ENCODE results near the gene GRM8. TPM values are rescaled to one million over a fixed set of nuclear protein-coding genes. Genes with fewer than 3 reads are reported as not detected.

GRM8 gene
- total RNA-seq, 1 donor from 2014 or later, result 8.1 TPM

DNA sequence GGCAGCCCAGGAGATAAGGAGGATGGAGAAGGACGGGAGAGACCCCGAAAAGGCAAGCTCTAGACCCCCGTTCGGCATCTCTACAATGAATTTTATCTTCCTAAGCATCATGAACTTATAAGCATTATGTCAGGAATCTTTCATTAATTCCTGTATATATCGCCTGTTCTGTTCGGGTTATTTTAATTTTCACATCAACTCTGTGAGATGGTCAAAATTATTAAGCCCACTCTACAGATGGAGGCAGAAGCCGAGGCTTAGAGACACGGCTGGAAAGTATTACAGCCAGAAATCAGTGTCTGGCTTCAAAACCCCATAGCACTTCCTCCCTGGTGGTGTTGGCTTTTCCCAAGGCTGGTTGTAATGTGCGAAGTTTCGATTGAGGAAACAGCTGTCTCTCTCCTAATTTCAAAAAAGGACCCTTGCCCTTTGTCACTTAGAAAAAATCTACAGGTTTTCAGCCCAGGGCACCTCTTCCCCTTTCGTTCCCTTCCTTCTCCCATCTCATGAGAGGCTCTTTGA, 1.5 kb upstream of the GRM8 start:
- no peak for DNase-seq (ENCODE audit: extremely low spot score, unreplicated experiment)
- TF ChIP-seq, protein P1, sequence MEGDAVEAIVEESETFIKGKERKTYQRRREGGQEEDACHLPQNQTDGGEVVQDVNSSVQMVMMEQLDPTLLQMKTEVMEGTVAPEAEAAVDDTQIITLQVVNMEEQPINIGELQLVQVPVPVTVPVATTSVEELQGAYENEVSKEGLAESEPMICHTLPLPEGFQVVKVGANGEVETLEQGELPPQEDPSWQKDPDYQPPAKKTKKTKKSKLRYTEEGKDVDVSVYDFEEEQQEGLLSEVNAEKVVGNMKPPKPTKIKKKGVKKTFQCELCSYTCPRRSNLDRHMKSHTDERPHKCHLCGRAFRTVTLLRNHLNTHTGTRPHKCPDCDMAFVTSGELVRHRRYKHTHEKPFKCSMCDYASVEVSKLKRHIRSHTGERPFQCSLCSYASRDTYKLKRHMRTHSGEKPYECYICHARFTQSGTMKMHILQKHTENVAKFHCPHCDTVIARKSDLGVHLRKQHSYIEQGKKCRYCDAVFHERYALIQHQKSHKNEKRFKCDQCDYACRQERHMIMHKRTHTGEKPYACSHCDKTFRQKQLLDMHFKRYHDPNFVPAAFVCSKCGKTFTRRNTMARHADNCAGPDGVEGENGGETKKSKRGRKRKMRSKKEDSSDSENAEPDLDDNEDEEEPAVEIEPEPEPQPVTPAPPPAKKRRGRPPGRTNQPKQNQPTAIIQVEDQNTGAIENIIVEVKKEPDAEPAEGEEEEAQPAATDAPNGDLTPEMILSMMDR (conservative IDR thresholded peaks at IDR 0.05), result peak; percentile 2
- peak overlapping the region; percentile 90 for H3K4me3 Mint-ChIP-seq
- peaks cover 85% of the 10 kb centered on the region for H3K27me3 Mint-ChIP-seq
- H3K36me3 Mint-ChIP-seq, result no peaks in the 10 kb centered on the region
- H3K9me3 Mint-ChIP-seq, result no peaks in the 10 kb centered on the region
- peaks cover 5% of the 10 kb centered on the region for H3K4me1 Mint-ChIP-seq (ENCODE audit: unreplicated experiment)
- H3K27ac Mint-ChIP-seq, result no peak overlapping the region

DNA sequence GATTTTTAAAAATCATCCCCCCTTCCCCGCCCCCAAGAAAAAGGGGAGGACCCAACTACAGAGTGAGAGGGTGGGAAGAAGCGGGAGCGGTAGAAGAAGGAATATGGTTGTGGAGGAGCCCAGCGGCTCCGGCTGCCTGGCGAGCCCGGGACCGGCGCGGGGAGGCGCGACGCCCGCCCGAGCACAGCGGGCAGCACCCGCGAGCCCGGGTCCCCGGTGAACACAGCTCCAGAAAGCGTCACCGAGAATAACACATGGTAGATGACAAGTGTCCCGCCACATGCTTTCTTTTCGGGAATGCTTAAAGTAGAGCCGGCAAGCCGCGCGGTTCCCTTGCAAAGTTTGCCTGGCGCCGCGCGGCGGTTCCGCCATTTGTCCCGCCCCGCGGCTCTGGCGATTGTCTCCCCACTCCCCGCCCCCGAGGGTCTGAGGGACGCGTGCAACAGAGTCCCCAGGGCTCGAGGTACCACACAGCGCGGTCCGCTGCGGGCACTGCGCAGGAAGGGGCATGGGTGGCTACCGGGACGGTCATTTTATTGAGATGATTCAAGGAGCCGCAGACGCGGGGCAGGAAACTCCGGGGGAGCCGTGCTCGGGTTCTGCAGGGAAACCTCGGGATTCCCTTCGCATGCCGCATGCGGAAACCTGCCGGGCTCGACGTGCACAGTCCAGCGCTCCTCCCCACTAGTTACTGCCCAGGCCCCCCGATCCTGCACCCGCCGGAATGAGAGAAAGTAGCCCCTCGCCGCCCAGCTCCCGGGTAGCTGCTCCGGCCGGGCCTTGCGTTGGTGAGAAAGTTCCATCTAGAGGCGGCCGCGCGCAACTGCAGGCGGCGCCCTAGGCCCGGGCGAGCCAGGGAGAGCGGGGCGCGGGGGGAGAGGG, 781 bp upstream of the GRM8 start:
- TF ChIP-seq, protein P1 (conservative IDR thresholded peaks at IDR 0.05), result peak; percentile 88
- Mint-ChIP-seq H3K4me1 (ENCODE audit: unreplicated experiment) (peaks cover 5% of the 10 kb centered on the region), H3K4me3 (peak overlapping the region; percentile 91), H3K36me3 (no peaks in the 10 kb centered on the region), H3K27ac (no peak overlapping the region), H3K27me3 (peaks cover 86% of the 10 kb centered on the region), H3K9me3 (no peaks in the 10 kb centered on the region)
- peak; percentile 81 for DNase-seq (ENCODE audit: extremely low spot score, unreplicated experiment)

DNA sequence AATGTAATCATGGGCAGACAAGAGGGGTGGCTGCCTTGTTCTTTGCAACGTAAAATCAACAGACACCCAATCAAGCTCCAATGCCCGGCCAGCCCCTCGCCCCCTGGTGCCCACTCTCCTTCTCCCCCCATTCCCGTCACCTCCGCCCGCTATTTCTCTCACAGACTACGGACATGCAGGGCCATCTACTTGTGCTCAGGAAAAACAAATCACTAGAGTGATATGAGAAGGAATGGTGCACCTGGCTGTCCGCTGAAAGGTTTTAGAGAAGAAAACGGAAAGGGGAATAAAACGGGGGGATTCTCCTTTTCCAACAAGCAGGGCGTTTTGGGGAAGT, 396 bp downstream of the GRM8 start:
- peaks cover 5% of the 10 kb centered on the region for H3K4me1 Mint-ChIP-seq (ENCODE audit: unreplicated experiment)
- no peaks in the 10 kb centered on the region for H3K9me3 Mint-ChIP-seq
- no peak for DNase-seq (ENCODE audit: extremely low spot score, unreplicated experiment)
- peaks cover 87% of the 10 kb centered on the region for H3K27me3 Mint-ChIP-seq
- H3K36me3 Mint-ChIP-seq, result no peaks in the 10 kb centered on the region
- H3K27ac Mint-ChIP-seq, result no peak overlapping the region
- peak overlapping the region; percentile 91 for H3K4me3 Mint-ChIP-seq
- TF ChIP-seq, protein P1 (conservative IDR thresholded peaks at IDR 0.05), result peak; percentile 38

DNA sequence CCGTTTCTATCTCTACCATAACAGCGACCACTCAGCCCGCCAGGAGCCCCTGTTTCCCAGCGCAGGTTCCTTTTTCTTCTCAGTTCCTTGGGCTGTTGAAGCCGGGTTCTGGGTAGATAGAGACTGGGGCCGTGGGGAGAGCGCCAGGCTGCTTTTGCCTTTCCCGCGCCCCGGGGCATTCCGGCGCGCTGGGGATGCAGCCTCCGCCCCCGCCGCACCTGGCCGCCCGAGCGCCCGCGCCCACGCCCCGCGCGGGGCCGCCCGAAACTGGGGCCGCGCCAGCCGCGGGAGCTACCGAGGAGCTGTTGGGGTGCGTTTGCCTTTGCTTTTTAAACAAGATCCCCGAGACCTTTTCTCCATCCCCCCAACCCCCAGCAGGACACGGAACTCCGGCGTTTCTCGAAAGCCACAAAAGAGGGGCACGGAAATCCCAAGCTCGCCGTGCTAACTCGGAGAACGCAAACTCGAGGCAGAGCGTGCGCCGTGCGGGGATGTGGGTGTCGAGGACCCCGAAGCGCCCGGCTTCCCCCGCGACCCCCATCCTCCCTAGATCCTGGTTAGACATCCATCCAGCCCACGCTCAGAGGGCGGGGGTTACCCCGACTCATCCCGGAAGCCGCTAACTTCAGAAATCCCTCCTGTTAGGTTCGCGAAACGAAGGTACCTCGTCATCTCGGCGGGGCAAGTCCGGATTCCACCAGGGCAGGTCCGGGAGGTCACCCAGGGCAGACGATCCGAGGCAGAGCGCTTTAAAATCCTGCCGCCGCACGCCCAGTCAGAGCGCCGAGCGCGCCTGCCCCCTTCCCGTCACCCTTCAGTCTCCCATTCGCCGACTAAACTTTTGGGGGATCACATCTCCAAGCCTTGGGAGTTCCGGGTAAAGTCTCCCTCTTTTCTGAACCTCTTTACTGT, 1.0 kb downstream of the GRM8 start:
- DNase-seq (ENCODE audit: extremely low spot score, unreplicated experiment), result peak; percentile 71
- Mint-ChIP-seq H3K36me3 (no peaks in the 10 kb centered on the region), H3K4me1 (ENCODE audit: unreplicated experiment) (peaks cover 5% of the 10 kb centered on the region), H3K27ac (no peak overlapping the region), H3K27me3 (peaks cover 87% of the 10 kb centered on the region), H3K9me3 (no peaks in the 10 kb centered on the region), H3K4me3 (peak overlapping the region; percentile 91)
- TF ChIP-seq, protein P1 (conservative IDR thresholded peaks at IDR 0.05), result no peak

DNA sequence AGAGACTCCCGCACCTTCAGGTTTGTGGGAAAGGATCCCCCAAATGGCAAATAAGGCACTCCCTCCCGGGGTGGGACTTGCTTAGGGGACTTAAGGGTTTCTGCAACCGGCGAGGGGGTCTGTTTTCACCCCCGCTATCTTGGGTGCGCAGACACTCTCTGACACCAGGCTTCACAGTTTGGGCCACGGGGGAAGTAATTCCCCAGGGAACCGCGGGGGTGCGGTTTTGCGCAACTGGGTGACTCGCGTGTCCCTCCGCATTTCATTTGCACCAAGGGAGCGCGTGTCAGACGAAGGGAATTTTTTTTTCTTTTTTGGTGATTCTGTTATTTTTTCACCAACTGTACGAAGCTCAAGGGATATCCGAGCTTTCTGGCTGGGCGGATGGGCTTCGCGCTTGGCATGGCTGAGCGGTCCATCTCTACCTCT, 1.7 kb downstream of the GRM8 start:
- Mint-ChIP-seq H3K9me3 (no peaks in the 10 kb centered on the region), H3K4me1 (ENCODE audit: unreplicated experiment) (peaks cover 5% of the 10 kb centered on the region), H3K36me3 (no peaks in the 10 kb centered on the region), H3K4me3 (peak overlapping the region; percentile 77), H3K27me3 (peaks cover 84% of the 10 kb centered on the region), H3K27ac (no peak overlapping the region)
- TF ChIP-seq, protein P1 (conservative IDR thresholded peaks at IDR 0.05), result peak; percentile 13
- DNase-seq (ENCODE audit: extremely low spot score, unreplicated experiment), result no peak
